NCI-H2171 (cell line): Measurements from ENCODE around the gene TMEM255B.
A peak's percentile ranks its signal among the peaks of the same experiment; 100 is the strongest.
"Not testable (repeated sequence)": the region's sequence is repeated elsewhere in the genome, so short reads cannot be mapped to it uniquely, and the experiment has no call there.

Experiments used
- DNase-seq: peaks from one replicate; lab custom pipeline; 2025; lab: John Stamatoyannopoulos, UW

The TMEM255B gene

DNA sequence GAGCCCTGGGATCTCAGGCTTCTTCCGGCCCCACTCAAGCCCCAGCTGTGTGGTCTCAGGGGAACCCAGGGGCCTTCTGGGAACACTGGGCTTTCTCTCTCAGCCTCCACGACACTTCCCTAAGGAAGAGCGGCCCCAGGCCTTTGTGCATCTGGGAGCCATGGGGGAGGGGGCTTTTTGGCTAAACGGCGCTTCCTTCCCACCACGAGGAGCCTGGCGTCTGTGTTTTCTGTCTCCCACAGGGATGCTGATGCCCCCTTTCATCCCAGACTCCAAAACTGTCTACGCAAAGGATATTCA lies 24.2 kb upstream of the TMEM255B start:
- DNase-seq, result no peak

DNA sequence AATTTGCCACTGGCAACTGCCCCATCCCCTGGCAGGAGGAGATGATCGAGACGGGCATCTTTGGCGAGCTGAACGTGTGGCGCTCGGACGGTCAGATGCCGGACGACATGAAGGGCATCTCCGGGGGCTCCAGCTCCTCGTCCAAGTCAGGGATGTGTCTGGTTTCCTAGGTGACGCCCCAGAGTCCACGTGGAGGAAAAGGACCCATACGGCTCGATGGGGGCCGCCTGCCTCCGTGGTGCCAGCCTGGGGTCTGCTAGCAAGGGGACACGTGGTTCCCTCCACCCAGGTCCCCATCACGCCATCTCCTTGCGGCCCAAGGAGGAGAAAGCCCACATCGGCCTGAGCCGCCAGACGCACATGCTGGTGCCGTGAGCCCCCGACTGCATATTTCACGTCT lies 23.8 kb upstream of the TMEM255B start:
- no peak for DNase-seq

DNA sequence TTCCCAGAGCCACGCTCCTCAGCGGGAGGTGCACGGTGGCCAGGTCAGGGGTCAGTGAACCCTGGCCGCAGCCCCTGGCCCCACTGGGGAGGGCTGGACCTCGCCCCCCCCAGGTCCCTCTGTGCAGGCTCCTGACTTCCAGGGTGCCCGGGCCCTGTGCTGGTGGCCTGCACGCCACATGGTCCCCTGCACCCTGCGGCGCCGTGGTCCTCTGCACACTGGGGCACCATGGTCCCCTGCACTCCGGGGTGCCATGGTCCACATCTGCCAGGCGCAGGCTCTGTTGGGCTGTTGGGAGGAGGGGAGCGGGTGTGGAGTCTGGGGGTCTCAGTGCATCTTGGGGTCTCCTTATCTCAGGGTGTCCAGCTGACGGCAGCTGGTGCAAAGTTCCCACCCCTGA lies 23.3 kb upstream of the TMEM255B start:
- DNase-seq, result no peak

DNA sequence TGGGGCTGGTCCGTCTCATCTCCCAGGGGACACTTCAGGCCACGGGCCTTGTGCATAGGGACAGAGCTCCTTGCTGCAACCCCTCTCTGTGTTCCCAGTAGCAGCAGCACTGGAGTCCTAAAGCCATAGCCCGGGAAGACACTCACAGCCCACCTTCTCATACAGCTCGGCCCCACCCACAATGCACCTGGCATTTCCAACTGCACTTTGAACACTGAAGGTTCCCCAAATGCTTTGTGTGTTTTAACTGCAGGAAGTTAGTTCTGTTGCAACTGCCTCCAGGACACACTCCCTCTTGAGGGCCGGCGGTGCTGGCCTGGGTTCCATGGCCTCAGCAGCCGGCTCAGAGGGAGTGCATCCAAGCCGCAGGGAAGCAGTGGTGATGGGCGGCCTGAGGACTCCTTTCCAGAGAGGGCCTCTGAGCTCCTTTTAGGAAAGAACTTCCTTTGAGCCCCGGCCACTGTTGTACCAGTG lies 22.7 kb upstream of the TMEM255B start:
- DNase-seq, result no peak

DNA sequence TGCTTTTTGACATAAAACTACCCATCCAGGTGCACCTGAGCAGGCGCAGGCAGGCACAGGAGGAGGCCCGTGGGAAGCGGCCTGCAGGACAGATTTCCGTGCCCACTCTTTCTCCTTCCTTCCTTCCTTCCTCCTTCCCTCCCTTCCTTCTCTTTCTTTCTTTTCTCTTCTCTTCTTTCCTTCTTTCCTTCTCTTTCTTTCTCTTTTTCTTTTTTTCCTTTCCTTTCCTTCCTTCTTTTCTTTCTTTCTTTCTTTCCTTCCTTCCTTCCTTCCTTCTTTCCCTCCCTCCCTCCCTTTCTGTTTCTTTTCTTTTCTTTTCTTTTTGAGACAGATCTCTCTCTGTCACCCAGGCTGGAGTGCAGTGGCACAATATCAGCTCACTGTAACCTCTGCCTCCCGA lies 21.2 kb upstream of the TMEM255B start:
- no peak for DNase-seq

DNA sequence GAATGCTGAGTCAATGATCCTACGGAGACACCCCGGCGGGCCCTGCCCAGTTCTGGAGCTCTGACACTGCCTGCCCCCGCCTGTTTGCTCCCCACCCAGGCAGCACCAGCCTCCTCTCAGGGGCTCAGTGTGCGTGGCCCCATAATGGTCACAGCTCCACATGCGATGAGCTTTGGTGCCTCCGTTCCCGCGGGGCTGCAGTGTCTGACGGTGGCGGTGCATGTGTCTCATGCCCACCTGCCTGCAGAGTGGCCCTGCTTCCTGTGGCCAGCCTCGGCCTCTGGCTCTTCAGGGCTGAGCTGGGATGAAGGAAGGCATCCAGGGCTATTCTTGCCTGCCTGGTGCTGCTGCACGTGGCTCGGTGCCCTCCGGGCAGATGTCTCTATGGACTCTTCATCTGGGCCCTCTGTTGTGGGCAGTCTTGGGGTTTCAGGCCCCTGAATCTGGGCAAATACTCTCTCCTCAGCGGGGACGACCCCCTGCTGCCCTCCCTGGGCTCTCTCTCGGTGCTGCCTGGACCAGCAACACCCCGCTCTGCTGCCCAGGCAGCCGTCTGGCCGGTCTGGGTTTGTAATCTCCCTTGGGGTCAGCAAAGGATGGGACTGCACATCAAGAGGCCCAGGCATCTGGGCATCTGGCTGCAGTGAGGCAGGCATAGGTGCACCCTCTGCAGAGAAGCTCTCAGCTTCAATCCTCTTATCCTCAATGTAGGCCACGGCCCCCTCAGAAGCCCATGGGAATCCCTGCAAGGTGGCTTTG lies 19.3 kb upstream of the TMEM255B start:
- no peak for DNase-seq

DNA sequence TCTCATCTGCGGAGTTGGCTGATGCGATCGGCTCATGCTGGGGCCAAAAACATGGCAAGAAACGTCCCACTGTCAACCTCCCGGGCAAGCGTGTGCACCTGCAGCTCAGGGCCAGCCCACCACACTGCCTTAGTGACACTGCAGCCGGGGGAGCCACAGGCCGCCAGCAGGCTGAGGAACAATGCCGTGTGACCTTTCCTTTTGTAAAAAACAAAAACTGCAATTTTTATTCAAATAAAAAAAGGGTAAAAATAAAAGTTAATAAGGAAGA lies 18.8 kb upstream of the TMEM255B start:
- no peak for DNase-seq

GRCh38 chr13:113740661-113741060 lies 18.4 kb upstream of the TMEM255B start:
- no peak for DNase-seq

- no peak for DNase-seq
Observed at GRCh38 chr13:113741191-113741668, 17.8 kb upstream of the TMEM255B start.

GRCh38 chr13:113742000-113742441 lies 17.0 kb upstream of the TMEM255B start:
- peak; percentile 29 for DNase-seq

DNA sequence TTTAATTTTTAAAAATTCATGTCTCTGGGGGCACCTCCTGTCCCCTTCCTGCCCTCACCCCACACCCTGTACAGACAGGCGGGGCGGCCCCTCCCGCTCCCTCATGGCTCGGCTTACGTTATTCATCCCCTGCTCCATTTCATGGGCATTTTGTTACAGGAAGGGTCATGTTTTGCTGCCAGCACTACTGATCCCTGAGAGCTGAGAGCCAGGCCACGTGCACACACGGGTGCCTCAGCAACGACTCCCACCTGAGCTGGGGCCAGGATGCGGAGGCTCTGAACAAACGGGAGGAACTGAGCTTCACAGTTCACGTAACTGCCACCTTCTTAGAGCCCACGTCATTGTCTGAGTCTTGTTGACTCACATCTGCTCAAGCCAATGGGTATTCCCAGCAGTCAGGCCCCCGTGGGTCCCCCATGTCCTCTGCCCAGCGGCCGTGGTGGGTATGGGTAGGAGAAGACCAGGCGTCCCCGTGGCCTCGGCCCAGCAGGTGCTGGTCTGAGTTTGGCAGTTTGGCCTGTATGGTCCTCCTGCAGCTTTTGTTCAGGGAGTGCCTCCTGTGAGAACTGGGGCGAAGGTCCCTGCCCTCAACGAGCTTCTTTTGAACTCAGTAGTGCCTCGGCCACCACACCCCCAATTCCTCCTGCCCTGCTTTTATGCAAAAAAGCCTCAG lies 16.4 kb upstream of the TMEM255B start:
- no peak for DNase-seq

GRCh38 chr13:113743366-113744195 lies 15.4 kb upstream of the TMEM255B start:
- no peak for DNase-seq

DNA sequence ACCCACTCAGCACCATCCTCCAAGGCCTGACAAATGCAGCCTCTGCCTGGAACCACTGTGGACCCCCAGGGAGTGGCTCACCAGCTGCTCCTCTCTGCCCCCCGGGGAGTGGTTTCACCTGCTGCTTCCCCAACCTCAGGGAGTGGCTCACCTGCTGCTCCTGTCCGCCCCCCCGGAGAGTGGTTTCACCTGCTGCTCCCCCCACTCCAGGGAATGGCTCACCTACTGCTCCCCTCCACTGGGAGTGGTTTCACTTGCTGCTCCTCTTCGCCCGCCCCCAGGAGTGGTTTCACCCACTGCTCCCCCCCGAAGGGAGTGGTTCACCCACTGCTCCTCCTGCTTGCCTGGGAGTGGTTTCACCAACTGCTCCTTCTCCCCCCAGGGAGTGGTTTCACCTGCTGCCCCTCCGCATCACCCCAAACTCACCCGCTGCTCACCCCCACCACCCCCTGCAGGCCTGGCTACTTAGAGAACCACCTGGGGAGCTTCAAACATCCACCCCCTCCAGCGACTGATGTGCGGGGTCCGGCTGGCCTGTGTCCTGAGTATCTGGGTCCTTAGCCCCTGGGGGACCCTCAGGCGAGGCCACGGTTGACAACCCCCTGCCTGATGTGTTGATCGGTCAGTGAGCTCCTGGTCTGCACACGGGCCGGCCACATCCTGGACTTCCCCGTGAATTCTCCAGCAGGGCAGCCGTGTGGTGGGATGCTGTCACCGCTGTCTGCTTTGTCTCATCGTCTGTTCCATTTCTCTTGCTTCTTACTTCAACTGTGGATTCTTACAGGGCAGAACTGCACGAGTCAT lies 14.6 kb upstream of the TMEM255B start:
- peak; percentile 95 for DNase-seq

DNA sequence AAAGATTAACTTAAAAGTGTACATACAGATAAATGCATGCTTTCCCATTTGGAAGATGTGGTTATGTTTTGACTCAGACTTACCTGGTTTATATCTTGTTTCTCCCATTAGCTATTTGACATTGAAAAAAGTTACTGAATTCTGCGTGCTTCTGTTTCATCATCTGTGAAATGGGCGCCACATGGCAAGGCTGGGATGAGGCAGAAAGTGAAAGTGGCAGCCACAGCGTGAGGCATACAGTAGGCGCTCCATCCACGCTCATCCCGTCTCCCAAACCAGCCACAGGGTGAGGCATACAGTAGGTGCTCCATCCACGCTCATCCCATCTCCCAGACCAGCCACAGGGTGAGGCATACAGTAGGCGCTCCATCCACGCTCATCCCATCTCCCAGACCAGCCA lies 14.0 kb upstream of the TMEM255B start:
- no peak for DNase-seq

GRCh38 chr13:113745500-113746142 lies 13.4 kb upstream of the TMEM255B start:
- not testable (repeated sequence) for DNase-seq

GRCh38 chr13:113746143-113746525 lies 12.9 kb upstream of the TMEM255B start:
- DNase-seq, result no peak

DNA sequence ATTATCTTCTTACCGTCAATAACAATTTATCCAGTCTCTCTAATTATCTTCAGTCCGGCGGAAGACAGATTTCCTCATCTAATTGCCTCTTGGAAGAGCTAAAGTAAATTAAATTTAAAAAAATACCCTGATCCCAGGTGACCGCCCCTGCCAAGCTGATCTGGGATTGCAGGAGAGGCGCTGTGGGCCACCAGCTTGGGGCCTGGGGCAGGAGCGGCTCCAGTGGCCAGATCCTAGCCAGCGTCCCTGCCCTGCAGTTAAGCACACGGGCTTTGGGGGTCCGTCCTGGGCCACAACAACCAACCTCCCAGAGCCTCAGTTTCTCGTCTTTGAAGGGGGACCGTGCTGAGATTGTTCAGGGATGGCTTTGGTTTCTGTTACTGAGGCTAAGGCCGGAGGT lies 12.4 kb upstream of the TMEM255B start:
- DNase-seq, result no peak

DNA sequence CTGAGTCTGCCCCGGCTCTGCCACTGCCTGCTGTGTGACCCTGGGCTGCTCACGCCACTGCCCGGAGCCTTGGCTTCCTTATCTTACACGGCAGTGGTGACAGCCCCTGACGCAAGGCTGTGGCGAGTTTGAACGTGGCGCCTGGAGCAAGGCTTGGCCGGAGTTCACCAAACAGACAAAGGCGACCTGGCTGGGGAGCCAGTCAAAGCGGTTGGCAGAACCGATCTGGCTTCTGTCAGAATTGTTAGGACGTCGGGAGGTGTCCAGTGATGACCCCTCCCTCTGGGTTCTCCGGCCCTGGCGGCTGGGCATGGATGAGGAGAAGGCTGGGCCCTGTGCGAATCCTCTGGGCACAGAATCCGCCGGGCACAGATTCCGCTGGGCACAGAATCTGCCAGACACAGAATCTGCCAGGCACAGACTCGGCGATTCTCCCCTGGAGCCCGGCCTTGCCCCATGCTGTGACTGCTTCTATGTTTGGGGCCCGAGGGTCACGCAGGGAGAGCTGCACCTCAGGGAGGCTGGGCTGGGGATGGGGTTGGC lies 11.7 kb upstream of the TMEM255B start:
- DNase-seq, result no peak

DNA sequence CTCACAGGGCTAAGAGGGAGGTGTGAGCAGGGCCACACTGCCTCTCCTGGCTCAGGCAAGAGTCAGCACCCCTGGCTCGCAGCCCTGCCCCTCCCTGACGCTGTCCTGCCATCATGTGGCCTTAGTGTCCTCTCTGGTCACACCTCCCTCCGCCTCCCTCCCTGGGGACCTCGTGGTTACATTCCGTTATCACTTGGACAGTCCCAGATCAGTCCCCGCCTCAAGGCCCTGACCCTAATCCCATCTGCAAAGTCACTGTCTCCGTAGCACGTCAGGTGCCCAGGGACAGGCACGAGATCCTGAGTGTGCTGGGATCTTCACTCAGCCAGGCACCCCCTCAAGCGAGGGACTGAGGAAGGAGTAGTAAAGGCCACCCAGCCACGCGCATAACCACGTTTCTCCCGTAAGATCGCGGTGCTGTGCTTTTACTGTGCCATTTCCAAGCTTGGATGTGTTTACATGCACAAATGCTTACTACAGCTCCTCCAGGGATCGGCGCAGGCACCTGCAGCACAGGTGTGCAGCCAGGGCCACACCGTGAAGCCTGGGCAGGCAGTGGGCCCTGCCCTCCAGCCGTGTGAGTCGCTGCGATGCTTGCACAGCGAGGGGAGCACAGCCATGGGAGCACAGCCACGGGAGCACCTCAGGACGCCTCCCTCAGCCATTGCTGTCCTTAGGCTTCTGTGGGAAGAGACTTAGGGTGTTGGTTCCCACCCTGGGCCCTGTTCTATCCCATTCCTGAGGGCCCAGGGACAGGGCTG lies 10.7 kb upstream of the TMEM255B start:
- DNase-seq, result no peak

DNA sequence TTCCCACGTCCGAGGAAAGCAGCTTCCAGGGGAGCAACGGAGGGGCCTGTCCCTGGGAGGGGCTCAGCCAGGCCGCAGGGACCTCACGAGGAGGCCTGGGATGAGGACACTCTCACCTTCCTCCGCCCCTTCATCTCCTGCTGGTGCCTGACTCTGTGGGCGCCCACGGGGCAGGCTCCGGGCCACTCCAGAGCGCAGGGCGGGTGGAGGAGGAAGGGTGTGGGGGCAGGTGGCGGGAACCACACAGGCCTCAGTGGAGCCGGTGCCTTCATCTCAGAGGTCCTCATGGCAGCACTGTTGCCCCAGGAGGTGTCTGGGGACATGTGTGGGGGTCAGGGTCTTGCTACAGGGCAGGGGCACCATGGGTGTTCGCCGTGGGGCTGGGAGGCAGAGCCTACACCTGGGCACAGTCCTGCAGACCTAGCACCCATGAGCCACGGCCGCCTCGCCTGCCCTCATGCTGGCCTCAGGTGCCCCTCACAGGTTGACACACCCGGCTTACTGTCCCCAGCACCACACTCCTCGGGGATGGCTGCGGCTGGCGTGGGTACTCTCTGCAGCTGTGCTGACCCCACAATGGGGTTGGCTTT lies 10.1 kb upstream of the TMEM255B start:
- DNase-seq, result no peak
